ENCODE measurements around the gene FTCDNL1. TPM values are rescaled to one million over a fixed set of nuclear protein-coding genes. Genes with fewer than 3 reads are reported as not detected.

Gene FTCDNL1
- polyA plus RNA-seq, 1 donor (not counting 4 experiments of a cell fraction or from before 2014, with no cell fraction given): 0.96 TPM

GRCh38 chr2:199765646-199766045 lies 85.3 kb downstream of the FTCDNL1 start:
- DNase-seq (ENCODE audit: low read depth, low spot score) (no peak), FAIRE-seq (no peak)
- Histone ChIP-seq H4K20me1 (ENCODE audit: control insufficient read depth, extremely low read depth, insufficient read depth, low read length) (no peaks in the 10 kb centered on the region), H2AFZ (ENCODE audit: control insufficient read depth, low read length) (no peak overlapping the region), H3K27ac (ENCODE audit: control insufficient read depth, insufficient read depth, low read length) (no peak overlapping the region), H3K9ac (ENCODE audit: control insufficient read depth, extremely low read depth, insufficient read depth, low read length) (no peak overlapping the region), H3K4me2 (ENCODE audit: control insufficient read depth, extremely low read depth, insufficient read depth, low read depth, low read length) (no peak overlapping the region), H3K4me3 (ENCODE audit: control insufficient read depth in 2 of 3, extremely low read depth in 1 of 3, insufficient read depth in 2 of 3, low read depth in 1 of 3, low read length in 3 of 3) (no peak overlapping the region), H3K36me3 (ENCODE audit: control insufficient read depth in 2 of 2, extremely low read depth in 1 of 2, insufficient read depth in 2 of 2, low read length in 2 of 2) (no peaks in the 10 kb centered on the region), H3K79me2 (ENCODE audit: control insufficient read depth, insufficient read depth, low read length) (no peaks in the 10 kb centered on the region), H3K9me3 (ENCODE audit: control insufficient read depth, low read depth, low read length) (no peaks in the 10 kb centered on the region), H3K27me3 (ENCODE audit: control insufficient read depth, extremely low read depth, insufficient read depth, low read length) (no peaks in the 10 kb centered on the region), H3K4me1 (ENCODE audit: control insufficient read depth, extremely low read depth, insufficient read depth, low read length) (no peaks in the 10 kb centered on the region), H3K9me1 (ENCODE audit: control insufficient read depth, extremely low read depth, insufficient read depth, low read length) (no peaks in the 10 kb centered on the region)
- dilution Hi-C loops (cut with MboI; ENCODE audit: extremely low pct_ligation_motif_present, low sequenced_read_pairs): no loop called here
- TF ChIP-seq, protein P1, sequence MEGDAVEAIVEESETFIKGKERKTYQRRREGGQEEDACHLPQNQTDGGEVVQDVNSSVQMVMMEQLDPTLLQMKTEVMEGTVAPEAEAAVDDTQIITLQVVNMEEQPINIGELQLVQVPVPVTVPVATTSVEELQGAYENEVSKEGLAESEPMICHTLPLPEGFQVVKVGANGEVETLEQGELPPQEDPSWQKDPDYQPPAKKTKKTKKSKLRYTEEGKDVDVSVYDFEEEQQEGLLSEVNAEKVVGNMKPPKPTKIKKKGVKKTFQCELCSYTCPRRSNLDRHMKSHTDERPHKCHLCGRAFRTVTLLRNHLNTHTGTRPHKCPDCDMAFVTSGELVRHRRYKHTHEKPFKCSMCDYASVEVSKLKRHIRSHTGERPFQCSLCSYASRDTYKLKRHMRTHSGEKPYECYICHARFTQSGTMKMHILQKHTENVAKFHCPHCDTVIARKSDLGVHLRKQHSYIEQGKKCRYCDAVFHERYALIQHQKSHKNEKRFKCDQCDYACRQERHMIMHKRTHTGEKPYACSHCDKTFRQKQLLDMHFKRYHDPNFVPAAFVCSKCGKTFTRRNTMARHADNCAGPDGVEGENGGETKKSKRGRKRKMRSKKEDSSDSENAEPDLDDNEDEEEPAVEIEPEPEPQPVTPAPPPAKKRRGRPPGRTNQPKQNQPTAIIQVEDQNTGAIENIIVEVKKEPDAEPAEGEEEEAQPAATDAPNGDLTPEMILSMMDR (optimal IDR thresholded peaks at IDR 0.05 in 1 of 3, IDR thresholded peaks at IDR 0.05 in 1 of 3, conservative IDR thresholded peaks at IDR 0.05 in 1 of 3; ENCODE audit: extremely low read depth in 1 of 3, insufficient read depth in 2 of 3, low read length in 3 of 3): no peak
- no peak for TF ChIP-seq EZH2 (IDR thresholded peaks at IDR 0.05; ENCODE audit: low read length)

DNA sequence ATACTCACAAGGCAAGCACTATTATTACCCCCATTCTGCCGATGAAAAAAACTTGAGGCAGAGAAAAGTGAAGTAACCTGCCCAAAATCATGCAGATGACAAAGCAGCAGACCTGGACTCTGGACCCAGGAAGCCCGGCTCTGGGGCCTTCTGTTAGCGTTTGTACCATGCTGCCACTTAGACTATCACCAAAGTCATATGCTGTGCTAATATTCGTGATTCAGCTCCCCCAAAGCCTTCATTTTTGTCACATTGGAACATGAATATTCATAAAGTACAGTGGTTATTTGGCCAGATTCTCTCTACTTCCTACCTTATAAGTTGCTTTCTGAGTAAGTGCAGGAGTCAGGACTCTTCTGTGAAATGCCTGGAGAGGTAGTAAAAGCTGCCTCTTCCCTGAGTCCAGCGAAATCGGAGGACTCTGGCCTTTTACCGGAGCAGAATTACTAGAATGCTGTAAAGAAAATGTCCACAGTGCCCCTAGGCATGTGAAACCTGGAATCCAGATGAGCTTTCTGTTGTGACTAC lies 86.7 kb downstream of the FTCDNL1 start:
- dilution Hi-C loops (cut with MboI; ENCODE audit: extremely low pct_ligation_motif_present, low sequenced_read_pairs): no loop called here
- H3K9me3 ChIP-seq (ENCODE audit: control insufficient read depth, low read depth, low read length): no peaks in the 10 kb centered on the region
- DNase-seq (ENCODE audit: low read depth, low spot score) (no peak), FAIRE-seq (no peak)
- no peaks in the 10 kb centered on the region for H3K4me1 ChIP-seq (ENCODE audit: control insufficient read depth, extremely low read depth, insufficient read depth, low read length)
- H3K9ac ChIP-seq (ENCODE audit: control insufficient read depth, extremely low read depth, insufficient read depth, low read length): no peak overlapping the region
- H3K4me2 ChIP-seq (ENCODE audit: control insufficient read depth, extremely low read depth, insufficient read depth, low read depth, low read length): no peak overlapping the region
- no peaks in the 10 kb centered on the region for H3K36me3 ChIP-seq (ENCODE audit: control insufficient read depth in 2 of 2, extremely low read depth in 1 of 2, insufficient read depth in 2 of 2, low read length in 2 of 2)
- no peaks in the 10 kb centered on the region for H3K9me1 ChIP-seq (ENCODE audit: control insufficient read depth, extremely low read depth, insufficient read depth, low read length)
- TF ChIP-seq EZH2 (IDR thresholded peaks at IDR 0.05; ENCODE audit: low read length): no peak
- TF ChIP-seq, protein P1 (optimal IDR thresholded peaks at IDR 0.05 in 1 of 3, IDR thresholded peaks at IDR 0.05 in 1 of 3, conservative IDR thresholded peaks at IDR 0.05 in 1 of 3; ENCODE audit: extremely low read depth in 1 of 3, insufficient read depth in 2 of 3, low read length in 3 of 3): no peak
- H3K27me3 ChIP-seq (ENCODE audit: control insufficient read depth, extremely low read depth, insufficient read depth, low read length): no peaks in the 10 kb centered on the region
- H3K4me3 ChIP-seq (ENCODE audit: control insufficient read depth in 2 of 3, extremely low read depth in 1 of 3, insufficient read depth in 2 of 3, low read depth in 1 of 3, low read length in 3 of 3): no peak overlapping the region
- no peak overlapping the region for H3K27ac ChIP-seq (ENCODE audit: control insufficient read depth, insufficient read depth, low read length)
- no peaks in the 10 kb centered on the region for H3K79me2 ChIP-seq (ENCODE audit: control insufficient read depth, insufficient read depth, low read length)
- H4K20me1 ChIP-seq (ENCODE audit: control insufficient read depth, extremely low read depth, insufficient read depth, low read length): no peaks in the 10 kb centered on the region
- no peak overlapping the region for H2AFZ ChIP-seq (ENCODE audit: control insufficient read depth, low read length)
